ENCODE measurements around the gene BANK1.

BANK1 gene

GRCh38 chr4:101853691-101854090, 63.2 kb downstream of the BANK1 start:
- DNase-seq (ENCODE audit: insufficient read length, low spot score) (no peak), FAIRE-seq (no peak)
- TF ChIP-seq CTCF (IDR thresholded peaks at IDR 0.05; ENCODE audit: insufficient read depth, missing control alignments) = no peak

- FAIRE-seq = no peak
Observed at GRCh38 chr4:101855239-101855638, 64.7 kb downstream of the BANK1 start.

GRCh38 chr4:101856149-101856548, 65.6 kb downstream of the BANK1 start:
- FAIRE-seq = no peak
- no peak for DNase-seq (ENCODE audit: insufficient read length, low spot score)
- no peak for TF ChIP-seq CTCF (IDR thresholded peaks at IDR 0.05; ENCODE audit: insufficient read depth, missing control alignments)

More at GRCh38 chr4:101855239-101855638, 64.7 kb downstream of the BANK1 start:
- TF ChIP-seq CTCF (IDR thresholded peaks at IDR 0.05; ENCODE audit: insufficient read depth, missing control alignments) = no peak
- no peak for DNase-seq (ENCODE audit: insufficient read length, low spot score)

- no peak for TF ChIP-seq CTCF (IDR thresholded peaks at IDR 0.05; ENCODE audit: insufficient read depth, missing control alignments)
- DNase-seq (ENCODE audit: insufficient read length, low spot score) = no peak
- FAIRE-seq = no peak
Observed at GRCh38 chr4:101857176-101857575, 66.6 kb downstream of the BANK1 start.

GRCh38 chr4:101858641-101859040, 68.1 kb downstream of the BANK1 start:
- FAIRE-seq (no peak), DNase-seq (ENCODE audit: insufficient read length, low spot score) (no peak)
- no peak for TF ChIP-seq CTCF (IDR thresholded peaks at IDR 0.05; ENCODE audit: insufficient read depth, missing control alignments)

- FAIRE-seq = no peak
Observed at GRCh38 chr4:101862595-101862994, 72.1 kb downstream of the BANK1 start.

GRCh38 chr4:101864660-101865059, 74.1 kb downstream of the BANK1 start:
- FAIRE-seq (no peak), DNase-seq (ENCODE audit: insufficient read length, low spot score) (no peak)
- no peak for TF ChIP-seq CTCF (IDR thresholded peaks at IDR 0.05; ENCODE audit: insufficient read depth, missing control alignments)

More at GRCh38 chr4:101862595-101862994, 72.1 kb downstream of the BANK1 start:
- DNase-seq (ENCODE audit: insufficient read length, low spot score) = no peak
- no peak for TF ChIP-seq CTCF (IDR thresholded peaks at IDR 0.05; ENCODE audit: insufficient read depth, missing control alignments)
